ENCODE measurements around the gene ZNF354B.
"Not testable (repeated sequence)": the region's sequence is repeated elsewhere in the genome, so short reads cannot be mapped to it uniquely, and the experiment has no call there.

The ZNF354B gene

GRCh38 chr5:178859625-178860521 lies at the start of gene ZNF354B:
TSS of gene ZNF354B (plus strand) at chr5:178859953. CDS start at chr5:178861048, 1,095 bp downstream.
- peak; percentile 57 for DNase-seq

- no peak for DNase-seq
Observed at GRCh38 chr5:178817506-178817905, 42.2 kb upstream of the ZNF354B start.

GRCh38 chr5:178818094-178818493 lies 41.7 kb upstream of the ZNF354B start:
- no peak for DNase-seq

- no peak for DNase-seq
Observed at GRCh38 chr5:178820001-178820400, 39.8 kb upstream of the ZNF354B start.

- no peak for DNase-seq
Observed at GRCh38 chr5:178825444-178825843, 34.3 kb upstream of the ZNF354B start.

- no peak for DNase-seq
Observed at GRCh38 chr5:178826216-178826615, 33.5 kb upstream of the ZNF354B start.

- no peak for DNase-seq
Observed at GRCh38 chr5:178827636-178828035, 32.1 kb upstream of the ZNF354B start.

- no peak for DNase-seq
Observed at GRCh38 chr5:178831049-178831448, 28.7 kb upstream of the ZNF354B start.

- no peak for DNase-seq
Observed at GRCh38 chr5:178832618-178833201, 27.0 kb upstream of the ZNF354B start.

GRCh38 chr5:178836628-178837027 lies 23.1 kb upstream of the ZNF354B start:
- no peak for DNase-seq

GRCh38 chr5:178838695-178839318 lies 20.9 kb upstream of the ZNF354B start:
- DNase-seq: not testable (repeated sequence)

- DNase-seq: no peak
Observed at GRCh38 chr5:178839319-178839704, 20.4 kb upstream of the ZNF354B start.

- DNase-seq: not testable (repeated sequence)
Observed at GRCh38 chr5:178840399-178840798, 19.4 kb upstream of the ZNF354B start.

- no peak for DNase-seq
Observed at GRCh38 chr5:178849316-178849715, 10.4 kb upstream of the ZNF354B start.

GRCh38 chr5:178851951-178852350 lies 7.8 kb upstream of the ZNF354B start:
- no peak for DNase-seq

GRCh38 chr5:178854284-178854683 lies 5.5 kb upstream of the ZNF354B start:
- DNase-seq: no peak

- not testable (repeated sequence) for DNase-seq
Observed at GRCh38 chr5:178860615-178861014, 862 bp downstream of the ZNF354B start.

- no peak for DNase-seq
Observed at GRCh38 chr5:178861627-178862026, 1.9 kb downstream of the ZNF354B start.

GRCh38 chr5:178866946-178867345 lies 7.2 kb downstream of the ZNF354B start:
- DNase-seq: no peak

GRCh38 chr5:178869577-178869976 lies 9.8 kb downstream of the ZNF354B start:
- DNase-seq: no peak

GRCh38 chr5:178870411-178870810 lies 10.7 kb downstream of the ZNF354B start:
- no peak for DNase-seq

- no peak for DNase-seq
Observed at GRCh38 chr5:178872302-178872701, 12.5 kb downstream of the ZNF354B start.

- not testable (repeated sequence) for DNase-seq
Observed at GRCh38 chr5:178883115-178883694, 23.5 kb downstream of the ZNF354B start.
